Endodermal cell (in vitro differentiated cells): ENCODE results near the gene CNTNAP1. TPM values are rescaled to one million over a fixed set of nuclear protein-coding genes. Genes with fewer than 3 reads are reported as not detected.

Source experiments
- DNase-seq: peaks from one replicate; pipeline ENCODE4 v3.0.0-alpha.2; 2017
- H3K27ac ChIP-seq: 2 replicates; pipeline ENCODE4 v1.5.1; 2013; ENCODE audit warnings: mild to moderate bottlenecking, low read depth, low read length, moderate library complexity
- H3K27me3 ChIP-seq: 2 replicates; pipeline ENCODE4 v1.6.1; 2013; ENCODE audit warnings: mild to moderate bottlenecking, low read length, moderate library complexity; ENCODE audit not compliant: insufficient read depth, control insufficient read depth, poor library complexity, severe bottlenecking
- H3K36me3 ChIP-seq: 2 replicates; pipeline ENCODE4 v1.7.0; 2013; ENCODE audit warnings: mild to moderate bottlenecking, low read length, moderate library complexity; ENCODE audit not compliant: control insufficient read depth, insufficient read depth
- H3K4me1 ChIP-seq: one replicate; pipeline ENCODE4 v1.7.0; 2013; ENCODE audit warnings: low read length; ENCODE audit not compliant: control insufficient read depth, insufficient read depth
- H3K4me3 ChIP-seq: 2 replicates; pipeline ENCODE4 v1.5.1; 2013; ENCODE audit warnings: mild to moderate bottlenecking, low read length, moderate library complexity
- H3K9ac ChIP-seq: 2 replicates; pipeline ENCODE4 v1.6.1; 2013; ENCODE audit warnings: mild to moderate bottlenecking, low read length, moderate library complexity; ENCODE audit not compliant: poor library complexity, severe bottlenecking; ENCODE audit errors: extremely low read depth
- H3K9me3 ChIP-seq: 2 replicates; pipeline ENCODE4 v1.6.1; 2013; ENCODE audit warnings: mild to moderate bottlenecking, low read length, moderate library complexity; ENCODE audit not compliant: control insufficient read depth
- H3K27ac Mint-ChIP-seq: 2 replicates; pipeline ENCODE4 v1.8.0; 2020; ENCODE audit warnings: mixed read lengths
- H3K27me3 Mint-ChIP-seq: 2 replicates; pipeline ENCODE4 v1.8.0; 2021; ENCODE audit warnings: mild to moderate bottlenecking, mixed read lengths; ENCODE audit not compliant: insufficient read depth
- H3K36me3 Mint-ChIP-seq: 2 replicates; pipeline ENCODE4 v1.8.0; 2020; ENCODE audit warnings: low read depth, mixed read lengths
- H3K4me1 Mint-ChIP-seq: 2 replicates; pipeline ENCODE4 v1.8.0; 2020; ENCODE audit warnings: mixed read lengths
- H3K4me3 Mint-ChIP-seq: 2 replicates; pipeline ENCODE4 v1.8.0; 2020; ENCODE audit warnings: mild to moderate bottlenecking, moderate library complexity, mixed read lengths
- H3K9me3 Mint-ChIP-seq: 2 replicates; pipeline ENCODE4 v1.8.0; 2020; ENCODE audit warnings: mild to moderate bottlenecking, mixed read lengths
- WGBS, 2 experiments: methylation state at CpG; one replicate each; pipeline versions ENCODE4 v1.1.5 to v1.1.7; 2013; ENCODE audit warnings: missing lambda C conversion rate in 2 of 2, mixed read lengths in 1 of 2; ENCODE audit not compliant: insufficient coverage in 1 of 2, insufficient read length in 1 of 2; 5-methylcytosine and 5-hydroxymethylcytosine counted together
- long read RNA-seq, 4 experiments: library from polyadenylated mRNA in 2 of 4; library from RNA in 1 of 4; library from capped mRNA in 1 of 4; stranded (forward) in 3 of 4; unstranded in 1 of 4; transcript quantifications; one replicate each; pipeline ENCODE4 v2.0.0, GENCODE V29; 2020 to 2021; ENCODE audit warnings: inconsistent platforms in 1 of 4
- polyA plus RNA-seq, 2 experiments: library from polyadenylated mRNA; stranded (reverse); fragments of 50-300 nt; gene quantifications; one replicate each; pipeline ENCODE4 v1.2.3, GENCODE V29; 2013
- total RNA-seq, 2 donors: library from RNA; stranded (reverse); fragmentation: NEBNext Ultra II Directional in 1 of 2; extraction: Animal tissue kit (Norgen Biotek cat#: 25700) in 1 of 2; gene quantifications; 2 replicates in 1 of 2; 3 replicates in 1 of 2; pipeline ENCODE4 v1.2.1, GENCODE V29; 2021
- TF ChIP-seq, protein P1 (sequence below): fragments of 200-600 bp; sonication (generic); conservative IDR thresholded peaks from 2 replicates; pipeline ENCODE4 v1.5.0; 2021; ENCODE audit warnings: antibody characterized with exemption, mild to moderate bottlenecking

Gene CNTNAP1
- 10 to 100 TPM in 1 of 2 donors, 1 to 10 TPM in 1; 9.9 to 18.9 TPM for total RNA-seq
- polyA plus RNA-seq (2013, experiment 1 of 2): 16.0 TPM
- 17.5 TPM for polyA plus RNA-seq (2013, experiment 2 of 2)
- long read RNA-seq, experiment 1, partial matches to known transcripts: 2 of 5 reads
- long read RNA-seq, experiment 1, other reads (novel, unspliced or antisense): 3 of 5 reads
- long read RNA-seq, experiment 2, full-length matches to known transcripts: 1 of 7 reads
- long read RNA-seq, experiment 2, partial matches to known transcripts: 5 of 7 reads
- long read RNA-seq, experiment 2, other reads (novel, unspliced or antisense): 1 of 7 reads
- long read RNA-seq, experiment 3: 0 reads
- long read RNA-seq, experiment 4: 0 reads

GRCh38 chr17:42681976-42682721 lies at the start of gene CNTNAP1:
Gene CNTNAP1 (plus strand): TSS chr17:42682531. CDS start chr17:42682830, 299 bp downstream.
- 5 to 9% methylated on average over 18 to 22 of the region's 22 CpGs for WGBS, 2 experiments
- DNase-seq: peak; percentile 89
- Histone ChIP-seq H3K27me3 (peaks cover 23% of the 10 kb centered on the region), H3K36me3 (no peaks in the 10 kb centered on the region), H3K9ac (no peak within 1 kb of the TSS), H3K27ac (no peak within 1 kb of the TSS), H3K4me1 (peaks cover 5% of the 10 kb centered on the region), H3K4me3 (peak within 1 kb of the TSS; percentile 77), H3K9me3 (no peaks in the 10 kb centered on the region)
- H3K9me3 Mint-ChIP-seq: no peaks in the 10 kb centered on the region
- no peak within 1 kb of the TSS for H3K27ac Mint-ChIP-seq
- peaks cover 11% of the 10 kb centered on the region for H3K36me3 Mint-ChIP-seq
- TF ChIP-seq, protein P1, sequence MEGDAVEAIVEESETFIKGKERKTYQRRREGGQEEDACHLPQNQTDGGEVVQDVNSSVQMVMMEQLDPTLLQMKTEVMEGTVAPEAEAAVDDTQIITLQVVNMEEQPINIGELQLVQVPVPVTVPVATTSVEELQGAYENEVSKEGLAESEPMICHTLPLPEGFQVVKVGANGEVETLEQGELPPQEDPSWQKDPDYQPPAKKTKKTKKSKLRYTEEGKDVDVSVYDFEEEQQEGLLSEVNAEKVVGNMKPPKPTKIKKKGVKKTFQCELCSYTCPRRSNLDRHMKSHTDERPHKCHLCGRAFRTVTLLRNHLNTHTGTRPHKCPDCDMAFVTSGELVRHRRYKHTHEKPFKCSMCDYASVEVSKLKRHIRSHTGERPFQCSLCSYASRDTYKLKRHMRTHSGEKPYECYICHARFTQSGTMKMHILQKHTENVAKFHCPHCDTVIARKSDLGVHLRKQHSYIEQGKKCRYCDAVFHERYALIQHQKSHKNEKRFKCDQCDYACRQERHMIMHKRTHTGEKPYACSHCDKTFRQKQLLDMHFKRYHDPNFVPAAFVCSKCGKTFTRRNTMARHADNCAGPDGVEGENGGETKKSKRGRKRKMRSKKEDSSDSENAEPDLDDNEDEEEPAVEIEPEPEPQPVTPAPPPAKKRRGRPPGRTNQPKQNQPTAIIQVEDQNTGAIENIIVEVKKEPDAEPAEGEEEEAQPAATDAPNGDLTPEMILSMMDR: no peak
- peaks cover 59% of the 10 kb centered on the region for H3K27me3 Mint-ChIP-seq
- H3K4me1 Mint-ChIP-seq: peaks cover 25% of the 10 kb centered on the region
- peak within 1 kb of the TSS; percentile 66 for H3K4me3 Mint-ChIP-seq

DNA sequence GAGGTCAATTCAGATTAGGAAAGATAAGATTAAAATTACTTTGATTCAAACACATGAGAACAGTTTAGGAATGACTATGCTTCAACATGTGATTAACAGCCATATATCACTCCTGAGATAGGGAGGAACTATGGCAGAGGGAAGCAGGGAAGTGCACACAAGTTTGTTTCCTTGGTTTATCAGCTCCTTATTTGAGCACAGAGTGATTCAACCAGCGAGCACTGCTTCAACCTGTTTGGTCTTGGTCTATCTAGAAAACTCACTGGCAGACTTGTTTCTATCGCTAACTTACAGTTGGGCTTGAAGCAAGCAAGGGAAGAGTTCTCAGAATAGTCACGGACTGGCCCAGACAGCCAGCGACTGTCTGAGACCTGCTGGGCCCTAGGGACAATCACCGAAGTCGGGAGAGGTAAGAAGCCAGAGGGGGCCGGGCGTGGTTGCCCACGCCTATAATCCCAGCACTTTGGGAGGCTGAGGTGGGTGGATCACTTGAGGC lies 49.3 kb upstream of the CNTNAP1 start:
- no peaks in the 10 kb centered on the region for H3K4me1 ChIP-seq
- H3K9me3 ChIP-seq: no peaks in the 10 kb centered on the region
- no peak overlapping the region for H3K9ac ChIP-seq
- H3K27ac ChIP-seq: no peak overlapping the region
- no peak overlapping the region for H3K4me3 Mint-ChIP-seq
- TF ChIP-seq, protein P1: no peak
- 80 to 86% methylated on average over 9 of the region's 9 CpGs for WGBS, 2 experiments
- H3K4me1 Mint-ChIP-seq: no peaks in the 10 kb centered on the region
- H3K27me3 Mint-ChIP-seq: no peaks in the 10 kb centered on the region
- no peak overlapping the region for H3K27ac Mint-ChIP-seq
- no peaks in the 10 kb centered on the region for H3K36me3 Mint-ChIP-seq
- H3K27me3 ChIP-seq: no peaks in the 10 kb centered on the region
- no peak for DNase-seq
- H3K4me3 ChIP-seq: no peak overlapping the region
- H3K36me3 ChIP-seq: no peaks in the 10 kb centered on the region
- H3K9me3 Mint-ChIP-seq: no peaks in the 10 kb centered on the region

DNA sequence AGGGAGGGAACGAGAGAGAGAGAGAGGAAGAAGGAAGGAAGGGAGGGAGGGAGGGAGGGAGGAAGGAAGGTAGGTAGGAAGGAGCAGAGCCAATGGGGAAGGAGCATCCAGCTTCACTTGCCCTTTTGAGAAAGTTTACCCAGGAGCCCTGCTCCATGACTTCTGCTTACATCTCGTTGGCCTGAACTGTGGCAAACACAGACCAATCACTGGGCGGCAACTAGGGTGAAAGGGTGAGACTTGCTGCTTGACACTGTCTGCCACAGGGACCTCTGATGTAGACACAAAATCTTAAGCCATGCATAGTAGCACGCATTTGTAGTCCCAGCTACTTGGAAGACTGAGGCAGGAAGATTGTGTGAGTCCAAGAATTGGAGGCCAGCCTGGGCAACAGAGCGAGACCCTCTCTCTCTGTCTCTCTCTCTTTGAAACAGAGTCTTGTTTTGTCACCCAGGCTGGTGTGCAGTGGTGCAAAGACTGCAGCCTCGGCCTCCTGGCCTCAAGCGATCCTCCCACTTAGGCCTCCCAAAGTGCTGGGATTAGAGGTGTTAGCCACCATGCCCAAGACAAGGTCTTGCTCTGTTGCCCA lies 42.7 kb upstream of the CNTNAP1 start:
- Mint-ChIP-seq H3K4me3 (no peak overlapping the region), H3K36me3 (no peaks in the 10 kb centered on the region), H3K27ac (no peak overlapping the region), H3K27me3 (peaks cover 1% of the 10 kb centered on the region), H3K4me1 (peaks cover 7% of the 10 kb centered on the region), H3K9me3 (no peaks in the 10 kb centered on the region)
- H3K9ac ChIP-seq: no peak overlapping the region
- DNase-seq: no peak
- H3K9me3 ChIP-seq: no peaks in the 10 kb centered on the region
- H3K36me3 ChIP-seq: no peaks in the 10 kb centered on the region
- TF ChIP-seq, protein P1: no peak
- H3K27ac ChIP-seq: no peak overlapping the region
- 87 to 89% methylated on average over 5 to 6 of the region's 7 CpGs for WGBS, 2 experiments
- H3K27me3 ChIP-seq: no peaks in the 10 kb centered on the region
- no peak overlapping the region for H3K4me3 ChIP-seq
- no peaks in the 10 kb centered on the region for H3K4me1 ChIP-seq
